ENCODE measurements around the gene GDA. TPM values are rescaled to one million over a fixed set of nuclear protein-coding genes. Genes with fewer than 3 reads are reported as not detected.
A peak's percentile ranks its signal among the peaks of the same experiment; 100 is the strongest.

Gene GDA
- total RNA-seq, 1 donor from 2014 or later: 2.7 TPM

GRCh38 chr9:72187121-72187695 is 38.0 kb downstream of the GDA start:
- Histone ChIP-seq H3K27me3 (no peaks in the 10 kb centered on the region), H3K4me3 (no peak overlapping the region), H2AFZ (replicated peaks) (no peak overlapping the region), H3F3A (ENCODE audit: low read depth) (no peaks in the 10 kb centered on the region), H3K4me1 (peaks cover 6% of the 10 kb centered on the region), H3K79me2 (ENCODE audit: low read depth) (no peaks in the 10 kb centered on the region), H3K27ac (no peak overlapping the region), H3K9me3 (ENCODE audit: low read depth) (no peaks in the 10 kb centered on the region), H4K20me1 (ENCODE audit: low read depth) (no peaks in the 10 kb centered on the region), H3K36me3 (no peaks in the 10 kb centered on the region), H3K9ac (no peak overlapping the region), H3K4me2 (no peak overlapping the region)
- no peaks in the 10 kb centered on the region for H3K36me3 Mint-ChIP-seq
- no peak overlapping the region for H3K27ac Mint-ChIP-seq
- H3K27me3 Mint-ChIP-seq (ENCODE audit: insufficient read depth, low read depth): no peaks in the 10 kb centered on the region
- no peaks in the 10 kb centered on the region for H3K4me1 Mint-ChIP-seq
- H3K9me3 Mint-ChIP-seq: peaks cover 7% of the 10 kb centered on the region
- TF ChIP-seq EZH2phosphoT487 (IDR thresholded peaks at IDR 0.05) (no peak), EZH2 (IDR thresholded peaks at IDR 0.05) (no peak)
- TF ChIP-seq, protein P1, sequence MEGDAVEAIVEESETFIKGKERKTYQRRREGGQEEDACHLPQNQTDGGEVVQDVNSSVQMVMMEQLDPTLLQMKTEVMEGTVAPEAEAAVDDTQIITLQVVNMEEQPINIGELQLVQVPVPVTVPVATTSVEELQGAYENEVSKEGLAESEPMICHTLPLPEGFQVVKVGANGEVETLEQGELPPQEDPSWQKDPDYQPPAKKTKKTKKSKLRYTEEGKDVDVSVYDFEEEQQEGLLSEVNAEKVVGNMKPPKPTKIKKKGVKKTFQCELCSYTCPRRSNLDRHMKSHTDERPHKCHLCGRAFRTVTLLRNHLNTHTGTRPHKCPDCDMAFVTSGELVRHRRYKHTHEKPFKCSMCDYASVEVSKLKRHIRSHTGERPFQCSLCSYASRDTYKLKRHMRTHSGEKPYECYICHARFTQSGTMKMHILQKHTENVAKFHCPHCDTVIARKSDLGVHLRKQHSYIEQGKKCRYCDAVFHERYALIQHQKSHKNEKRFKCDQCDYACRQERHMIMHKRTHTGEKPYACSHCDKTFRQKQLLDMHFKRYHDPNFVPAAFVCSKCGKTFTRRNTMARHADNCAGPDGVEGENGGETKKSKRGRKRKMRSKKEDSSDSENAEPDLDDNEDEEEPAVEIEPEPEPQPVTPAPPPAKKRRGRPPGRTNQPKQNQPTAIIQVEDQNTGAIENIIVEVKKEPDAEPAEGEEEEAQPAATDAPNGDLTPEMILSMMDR (IDR thresholded peaks at IDR 0.05): no peak
- DNase-seq (ENCODE audit: low spot score): no peak
- H3K4me3 Mint-ChIP-seq: no peak overlapping the region

DNA sequence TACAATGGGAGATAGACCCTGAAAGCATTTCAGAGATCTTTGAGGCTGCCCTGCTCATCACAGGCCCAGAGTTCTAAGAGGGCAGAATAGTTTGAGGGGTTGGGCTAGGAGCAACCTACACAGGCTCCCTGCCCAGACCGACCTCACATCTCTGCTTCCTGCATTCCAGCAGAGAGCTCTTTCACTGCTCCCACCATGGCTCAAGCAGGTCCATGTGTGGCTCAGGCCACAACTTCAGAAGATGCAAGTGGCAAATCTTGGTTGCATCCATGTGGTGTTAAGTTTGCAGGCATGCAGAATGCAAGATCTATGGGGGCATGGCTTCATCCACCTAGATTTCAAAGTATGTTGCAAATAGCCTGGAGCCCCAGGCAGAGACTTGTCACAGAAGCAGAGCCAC is 39.0 kb downstream of the GDA start:
- peak; percentile 8 for DNase-seq (ENCODE audit: low spot score)
- Histone ChIP-seq H3K4me1 (peaks cover 6% of the 10 kb centered on the region), H3K9me3 (ENCODE audit: low read depth) (no peaks in the 10 kb centered on the region), H3K27me3 (no peaks in the 10 kb centered on the region), H3K4me3 (no peak overlapping the region), H3K36me3 (no peaks in the 10 kb centered on the region), H2AFZ (replicated peaks) (peak overlapping the region; percentile 38), H3K4me2 (no peak overlapping the region), H4K20me1 (ENCODE audit: low read depth) (no peaks in the 10 kb centered on the region), H3K79me2 (ENCODE audit: low read depth) (no peaks in the 10 kb centered on the region), H3F3A (ENCODE audit: low read depth) (no peaks in the 10 kb centered on the region), H3K27ac (no peak overlapping the region), H3K9ac (no peak overlapping the region)
- Mint-ChIP-seq H3K4me1 (no peaks in the 10 kb centered on the region), H3K9me3 (peaks cover 8% of the 10 kb centered on the region), H3K4me3 (no peak overlapping the region), H3K36me3 (no peaks in the 10 kb centered on the region), H3K27ac (no peak overlapping the region), H3K27me3 (ENCODE audit: insufficient read depth, low read depth) (no peaks in the 10 kb centered on the region)
- no peak for TF ChIP-seq EZH2 (IDR thresholded peaks at IDR 0.05)
- TF ChIP-seq EZH2phosphoT487 (IDR thresholded peaks at IDR 0.05): no peak
- TF ChIP-seq, protein P1 (IDR thresholded peaks at IDR 0.05): no peak

DNA sequence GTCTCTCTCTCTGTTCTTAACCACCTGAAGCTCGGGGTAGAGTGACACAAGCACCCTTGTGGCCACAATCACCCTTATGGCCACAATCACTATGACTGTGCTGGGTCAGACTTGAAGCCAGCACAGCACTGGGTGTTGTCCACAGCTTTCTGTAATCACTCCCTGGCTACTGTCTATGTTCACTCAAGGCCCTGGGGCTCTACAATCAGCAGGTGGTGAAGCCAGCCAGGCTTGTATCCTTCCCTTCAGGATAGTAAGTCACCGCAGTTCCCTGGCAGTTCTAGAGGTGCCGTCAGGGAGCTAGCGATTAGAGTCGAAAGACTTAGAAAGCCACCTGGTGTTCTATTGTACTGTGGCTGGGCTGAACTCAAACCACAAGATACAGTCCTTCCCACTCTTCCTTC is 44.2 kb downstream of the GDA start:
- no peaks in the 10 kb centered on the region for H3K36me3 Mint-ChIP-seq
- no peaks in the 10 kb centered on the region for H3K36me3 ChIP-seq
- no peaks in the 10 kb centered on the region for H3F3A ChIP-seq (ENCODE audit: low read depth)
- H3K4me2 ChIP-seq: no peak overlapping the region
- H3K4me1 Mint-ChIP-seq: no peaks in the 10 kb centered on the region
- no peaks in the 10 kb centered on the region for H4K20me1 ChIP-seq (ENCODE audit: low read depth)
- H2AFZ ChIP-seq (replicated peaks): peak overlapping the region; percentile 26
- H3K4me3 ChIP-seq: no peak overlapping the region
- TF ChIP-seq, protein P1 (IDR thresholded peaks at IDR 0.05): no peak
- TF ChIP-seq EZH2 (IDR thresholded peaks at IDR 0.05) (no peak), EZH2phosphoT487 (IDR thresholded peaks at IDR 0.05) (no peak)
- H3K79me2 ChIP-seq (ENCODE audit: low read depth): no peaks in the 10 kb centered on the region
- no peaks in the 10 kb centered on the region for H3K27me3 Mint-ChIP-seq (ENCODE audit: insufficient read depth, low read depth)
- H3K9me3 ChIP-seq (ENCODE audit: low read depth): no peaks in the 10 kb centered on the region
- no peaks in the 10 kb centered on the region for H3K27me3 ChIP-seq
- H3K27ac Mint-ChIP-seq: no peak overlapping the region
- no peak overlapping the region for H3K9ac ChIP-seq
- H3K27ac ChIP-seq: no peak overlapping the region
- H3K4me3 Mint-ChIP-seq: no peak overlapping the region
- no peaks in the 10 kb centered on the region for H3K4me1 ChIP-seq
- peaks cover 4% of the 10 kb centered on the region for H3K9me3 Mint-ChIP-seq
- peak; percentile 32 for DNase-seq (ENCODE audit: low spot score)

Measured in neural progenitor cell (in vitro differentiated cells).